ENCODE data around the gene NSG2.

DNA sequence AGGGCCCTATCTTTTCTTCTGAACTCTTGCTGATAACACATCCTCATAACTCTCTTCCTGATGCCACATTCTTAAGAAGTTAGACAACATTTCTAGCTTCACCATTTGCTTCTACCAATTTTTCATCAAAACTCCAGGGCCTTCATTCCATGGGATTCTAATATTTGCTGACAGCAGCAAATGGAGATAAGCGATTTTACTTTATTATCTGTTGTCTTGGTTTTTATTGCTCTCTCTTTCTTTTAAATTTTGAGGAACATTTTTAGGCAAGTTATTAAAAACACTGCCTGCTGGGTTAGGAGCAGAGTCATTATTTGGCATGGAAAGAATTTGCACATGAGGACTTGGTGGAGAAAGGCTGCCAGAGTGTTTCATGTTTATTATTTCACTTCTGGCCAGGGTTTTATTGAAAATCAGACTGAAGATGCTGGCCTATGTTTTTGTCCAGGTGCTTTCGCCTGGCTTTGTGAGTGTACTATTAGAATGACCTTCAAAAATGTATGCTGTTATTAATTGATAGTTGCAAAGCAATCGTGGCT, 27.7 kb downstream of the NSG2 start:
- TF ChIP-seq, protein P1, sequence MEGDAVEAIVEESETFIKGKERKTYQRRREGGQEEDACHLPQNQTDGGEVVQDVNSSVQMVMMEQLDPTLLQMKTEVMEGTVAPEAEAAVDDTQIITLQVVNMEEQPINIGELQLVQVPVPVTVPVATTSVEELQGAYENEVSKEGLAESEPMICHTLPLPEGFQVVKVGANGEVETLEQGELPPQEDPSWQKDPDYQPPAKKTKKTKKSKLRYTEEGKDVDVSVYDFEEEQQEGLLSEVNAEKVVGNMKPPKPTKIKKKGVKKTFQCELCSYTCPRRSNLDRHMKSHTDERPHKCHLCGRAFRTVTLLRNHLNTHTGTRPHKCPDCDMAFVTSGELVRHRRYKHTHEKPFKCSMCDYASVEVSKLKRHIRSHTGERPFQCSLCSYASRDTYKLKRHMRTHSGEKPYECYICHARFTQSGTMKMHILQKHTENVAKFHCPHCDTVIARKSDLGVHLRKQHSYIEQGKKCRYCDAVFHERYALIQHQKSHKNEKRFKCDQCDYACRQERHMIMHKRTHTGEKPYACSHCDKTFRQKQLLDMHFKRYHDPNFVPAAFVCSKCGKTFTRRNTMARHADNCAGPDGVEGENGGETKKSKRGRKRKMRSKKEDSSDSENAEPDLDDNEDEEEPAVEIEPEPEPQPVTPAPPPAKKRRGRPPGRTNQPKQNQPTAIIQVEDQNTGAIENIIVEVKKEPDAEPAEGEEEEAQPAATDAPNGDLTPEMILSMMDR (IDR thresholded peaks at IDR 0.05) = no peak
- TF ChIP-seq POLR2AphosphoS5 (IDR thresholded peaks at IDR 0.05; ENCODE audit: insufficient read depth in 1 of 2, low read depth in 1 of 2) = no peak
